ENCODE measurements around the gene RFLNA. TPM values are rescaled to one million over a fixed set of nuclear protein-coding genes. Genes with fewer than 3 reads are reported as not detected.
A peak's percentile ranks its signal among the peaks of the same experiment; 100 is the strongest.

RFLNA gene, protein sequence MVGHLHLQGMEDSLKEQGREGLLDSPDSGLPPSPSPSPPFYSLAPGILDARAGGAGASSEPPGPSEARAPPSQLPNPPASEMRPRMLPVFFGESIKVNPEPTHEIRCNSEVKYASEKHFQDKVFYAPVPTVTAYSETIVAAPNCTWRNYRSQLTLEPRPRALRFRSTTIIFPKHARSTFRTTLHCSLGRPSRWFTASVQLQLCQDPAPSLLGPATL
- 36.9 TPM for total RNA-seq (ENCODE audit: unreplicated experiment)
- long read RNA-seq, partial matches to known transcripts, result 4 of 7 reads
- long read RNA-seq, other reads (novel, unspliced or antisense), result 0 of 7 reads

DNA sequence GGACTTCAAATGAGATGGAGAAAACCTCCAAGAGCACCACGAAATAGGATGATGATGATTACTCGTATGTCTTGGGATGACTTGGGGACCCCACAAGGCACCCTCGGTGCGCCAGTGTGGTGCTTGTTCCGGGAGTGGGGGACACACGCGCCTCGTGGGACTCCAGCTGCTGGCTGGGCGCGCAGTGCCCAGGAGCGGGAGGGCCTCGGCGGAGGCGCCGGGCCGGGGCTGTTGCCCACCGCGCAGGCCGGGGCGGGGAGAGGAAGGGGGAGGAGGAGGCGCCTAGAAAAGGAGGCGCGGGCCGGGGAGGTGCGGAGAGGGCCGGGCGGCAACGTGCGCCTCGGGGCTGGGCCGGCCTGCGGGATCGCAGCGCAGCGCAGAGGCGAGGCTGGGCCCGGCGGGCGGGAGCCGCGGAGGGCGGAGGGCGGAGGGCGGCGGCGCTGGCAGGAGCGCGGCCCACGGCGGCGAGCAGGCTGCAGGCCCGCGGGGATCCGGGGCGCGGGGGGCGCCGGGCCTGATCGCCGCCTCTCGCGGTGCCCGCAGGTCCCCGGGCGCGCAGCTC lies at the start of gene RFLNA:
Gene RFLNA, plus strand, starts transcription at position 314 of the 562 bp plus-strand sequence. CDS start 337 bp downstream, outside the sequence.
- no peaks in the 10 kb centered on the region for H3K36me3 Mint-ChIP-seq (ENCODE audit: unreplicated experiment)
- H3K9me3 Mint-ChIP-seq (ENCODE audit: unreplicated experiment), result peaks cover 14% of the 10 kb centered on the region
- H3K4me3 Mint-ChIP-seq (ENCODE audit: unreplicated experiment), result peak within 1 kb of the TSS; percentile 90
- TF ChIP-seq, protein P1, sequence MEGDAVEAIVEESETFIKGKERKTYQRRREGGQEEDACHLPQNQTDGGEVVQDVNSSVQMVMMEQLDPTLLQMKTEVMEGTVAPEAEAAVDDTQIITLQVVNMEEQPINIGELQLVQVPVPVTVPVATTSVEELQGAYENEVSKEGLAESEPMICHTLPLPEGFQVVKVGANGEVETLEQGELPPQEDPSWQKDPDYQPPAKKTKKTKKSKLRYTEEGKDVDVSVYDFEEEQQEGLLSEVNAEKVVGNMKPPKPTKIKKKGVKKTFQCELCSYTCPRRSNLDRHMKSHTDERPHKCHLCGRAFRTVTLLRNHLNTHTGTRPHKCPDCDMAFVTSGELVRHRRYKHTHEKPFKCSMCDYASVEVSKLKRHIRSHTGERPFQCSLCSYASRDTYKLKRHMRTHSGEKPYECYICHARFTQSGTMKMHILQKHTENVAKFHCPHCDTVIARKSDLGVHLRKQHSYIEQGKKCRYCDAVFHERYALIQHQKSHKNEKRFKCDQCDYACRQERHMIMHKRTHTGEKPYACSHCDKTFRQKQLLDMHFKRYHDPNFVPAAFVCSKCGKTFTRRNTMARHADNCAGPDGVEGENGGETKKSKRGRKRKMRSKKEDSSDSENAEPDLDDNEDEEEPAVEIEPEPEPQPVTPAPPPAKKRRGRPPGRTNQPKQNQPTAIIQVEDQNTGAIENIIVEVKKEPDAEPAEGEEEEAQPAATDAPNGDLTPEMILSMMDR (IDR thresholded peaks at IDR 0.05; ENCODE audit: partially characterized antibody, unreplicated experiment), result no peak
- peaks cover 6% of the 10 kb centered on the region for H3K27me3 Mint-ChIP-seq (ENCODE audit: unreplicated experiment)
- DNase-seq, result peak; percentile 72
- peak within 1 kb of the TSS; percentile 55 for H3K27ac Mint-ChIP-seq (ENCODE audit: unreplicated experiment)
- peaks cover 38% of the 10 kb centered on the region for H3K4me1 Mint-ChIP-seq (ENCODE audit: low read depth, unreplicated experiment)

DNA sequence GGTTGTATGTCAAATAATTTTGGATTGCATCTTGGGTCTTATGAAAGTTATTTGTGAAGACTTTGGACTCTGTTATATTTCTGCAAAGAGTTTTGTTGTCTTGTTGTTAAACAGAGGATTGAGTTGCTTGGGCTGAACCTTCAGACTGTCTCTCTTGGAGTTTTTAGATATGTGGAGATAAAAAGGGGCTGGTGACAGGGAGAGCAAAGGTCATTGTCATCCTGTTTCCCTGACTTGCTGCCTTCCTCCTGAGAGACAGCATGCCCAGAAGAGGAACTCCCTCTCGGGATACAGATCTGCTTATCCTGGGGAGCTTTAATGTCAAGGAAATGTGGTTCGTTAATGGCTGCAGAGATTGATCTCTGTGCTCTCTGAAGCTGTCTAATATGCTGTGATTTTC lies 47.6 kb upstream of the RFLNA start:
- H3K27me3 Mint-ChIP-seq (ENCODE audit: unreplicated experiment), result peaks cover 3% of the 10 kb centered on the region
- TF ChIP-seq, protein P1 (IDR thresholded peaks at IDR 0.05; ENCODE audit: partially characterized antibody, unreplicated experiment), result no peak
- no peaks in the 10 kb centered on the region for H3K36me3 Mint-ChIP-seq (ENCODE audit: unreplicated experiment)
- no peak overlapping the region for H3K27ac Mint-ChIP-seq (ENCODE audit: unreplicated experiment)
- H3K4me1 Mint-ChIP-seq (ENCODE audit: low read depth, unreplicated experiment), result peaks cover 10% of the 10 kb centered on the region
- H3K4me3 Mint-ChIP-seq (ENCODE audit: unreplicated experiment), result no peak overlapping the region
- DNase-seq, result no peak
- H3K9me3 Mint-ChIP-seq (ENCODE audit: unreplicated experiment), result peaks cover 3% of the 10 kb centered on the region

DNA sequence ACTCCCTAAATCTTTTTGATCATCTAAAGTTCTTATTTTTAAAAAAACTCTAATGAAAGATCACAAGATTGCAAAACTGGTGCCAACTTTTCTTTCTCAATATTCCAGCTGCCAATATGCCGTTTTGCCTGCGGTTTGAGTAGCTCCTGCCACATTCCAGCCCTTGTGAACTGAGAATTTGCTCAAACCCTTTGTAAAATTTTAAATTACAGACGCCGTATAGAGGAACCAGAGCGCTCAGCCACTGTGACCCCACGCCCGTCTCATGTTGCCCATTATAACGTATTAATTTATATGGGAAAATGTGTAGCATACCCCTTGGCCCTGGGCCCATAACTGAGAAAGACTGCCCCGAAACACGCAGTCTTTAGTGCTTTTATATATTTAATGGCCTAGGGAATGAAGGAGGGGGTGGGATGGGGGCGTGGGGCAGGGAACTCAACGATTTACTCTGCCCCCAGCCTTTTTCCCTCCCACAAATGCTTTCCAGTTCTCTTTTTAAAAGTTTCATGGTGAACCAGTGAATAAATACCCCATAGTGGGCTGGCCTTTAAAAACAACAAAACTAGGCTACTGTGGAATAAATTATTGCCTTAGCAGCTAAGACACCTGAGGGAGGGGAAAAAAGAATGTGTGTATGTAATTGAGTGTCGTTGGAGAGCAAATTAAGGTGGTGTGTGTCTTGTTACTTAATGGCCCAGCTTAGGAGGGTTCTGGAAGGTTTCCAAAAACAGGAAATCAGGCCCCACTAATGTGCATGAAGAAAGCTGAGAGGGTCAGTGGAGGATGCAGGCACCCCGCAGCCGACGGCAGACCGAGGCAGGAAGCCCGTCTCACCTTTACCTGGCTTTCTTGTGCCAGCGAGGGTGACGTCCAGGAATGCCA lies 45.7 kb upstream of the RFLNA start:
- Mint-ChIP-seq H3K27me3 (ENCODE audit: unreplicated experiment) (peaks cover 3% of the 10 kb centered on the region), H3K27ac (ENCODE audit: unreplicated experiment) (peak overlapping the region; percentile 44), H3K4me1 (ENCODE audit: low read depth, unreplicated experiment) (peaks cover 10% of the 10 kb centered on the region), H3K9me3 (ENCODE audit: unreplicated experiment) (peaks cover 3% of the 10 kb centered on the region), H3K4me3 (ENCODE audit: unreplicated experiment) (no peak overlapping the region), H3K36me3 (ENCODE audit: unreplicated experiment) (no peaks in the 10 kb centered on the region)
- TF ChIP-seq, protein P1 (IDR thresholded peaks at IDR 0.05; ENCODE audit: partially characterized antibody, unreplicated experiment), result no peak
- DNase-seq, result no peak

DNA sequence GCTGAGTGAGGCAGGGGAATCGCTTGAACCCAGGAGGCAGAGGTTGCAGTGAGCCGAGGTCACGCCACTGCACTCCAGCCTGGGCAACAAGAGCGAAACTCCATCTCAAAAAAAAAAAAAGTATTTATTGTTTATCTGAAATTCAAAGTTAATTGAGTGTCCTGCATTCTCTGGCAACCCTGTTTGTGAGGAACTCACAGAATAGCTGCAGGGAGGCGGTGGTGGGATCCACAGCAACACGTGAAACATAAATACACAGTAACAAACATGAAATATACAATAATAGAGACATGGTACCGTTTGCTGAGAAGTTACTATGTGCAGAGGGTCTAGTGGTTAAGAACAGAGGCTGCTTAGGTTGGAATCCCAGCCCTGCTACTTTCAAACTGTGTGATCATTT lies 43.7 kb upstream of the RFLNA start:
- DNase-seq, result no peak
- H3K27ac Mint-ChIP-seq (ENCODE audit: unreplicated experiment), result no peak overlapping the region
- no peak overlapping the region for H3K4me3 Mint-ChIP-seq (ENCODE audit: unreplicated experiment)
- H3K36me3 Mint-ChIP-seq (ENCODE audit: unreplicated experiment), result no peaks in the 10 kb centered on the region
- no peaks in the 10 kb centered on the region for H3K27me3 Mint-ChIP-seq (ENCODE audit: unreplicated experiment)
- no peaks in the 10 kb centered on the region for H3K9me3 Mint-ChIP-seq (ENCODE audit: unreplicated experiment)
- peaks cover 12% of the 10 kb centered on the region for H3K4me1 Mint-ChIP-seq (ENCODE audit: low read depth, unreplicated experiment)
- TF ChIP-seq, protein P1 (IDR thresholded peaks at IDR 0.05; ENCODE audit: partially characterized antibody, unreplicated experiment), result no peak

All from glutamatergic neuron (in vitro differentiated cells).